IMR-90 (cell line): Measurements from ENCODE around the gene FCRL5. TPM values are rescaled to one million over a fixed set of nuclear protein-coding genes. Genes with fewer than 3 reads are reported as not detected.

Experiments
- ATAC-seq: fragments of 200-7000 bp; cut with Tn5 transposase; 2 replicates; pipeline ENCODE4 v1.9.1; 2020; ENCODE audit warnings: low read depth, mild to moderate bottlenecking, moderate library complexity
- BruUV-seq: library from RNA; stranded (reverse); fragments of 400-500 nt; replicated peaks from 2 replicates; lab custom pipeline; 2021; lab: Mats Ljungman, UMichigan
- CTCF ChIA-PET: fragments of 300-600 bp; formaldehyde crosslinking; extraction: SDS; loops from one replicate; lab custom pipeline; 2021; ENCODE audit warnings: antibody characterized with exemption; lab: Yijun Ruan, JAX
- POLR2A ChIA-PET: fragments of 300-600 bp; sonication (Branson Sonifier 250); formaldehyde crosslinking; loops from one replicate; lab custom pipeline; 2022; ENCODE audit warnings: antibody characterized with exemption; ENCODE audit not compliant: unreplicated experiment; lab: Charles Lee
- DNase-seq: peaks from one replicate; pipeline ENCODE4 v3.0.0; 2013
- H2AFZ ChIP-seq: replicated peaks from 2 replicates; pipeline ENCODE3; 2013; ENCODE audit warnings: low read length, mild to moderate bottlenecking; ENCODE audit not compliant: poor library complexity
- H2AK5ac ChIP-seq: 2 replicates; pipeline ENCODE4 v1.6.1; 2013; ENCODE audit warnings: low read depth, low read length, inconsistent platforms
- H2AK9ac ChIP-seq: replicated peaks from 2 replicates; pipeline ENCODE3; 2013; ENCODE audit warnings: mild to moderate bottlenecking, low read depth, low read length, moderate library complexity; ENCODE audit not compliant: poor library complexity
- H2BK120ac ChIP-seq: 2 replicates; pipeline ENCODE4 v1.6.1; 2013; ENCODE audit warnings: low read depth, low read length, inconsistent platforms
- H2BK15ac ChIP-seq: 3 replicates; pipeline ENCODE4 v1.6.1; 2013; ENCODE audit warnings: low read depth, low read length, inconsistent platforms
- H2BK20ac ChIP-seq: 2 replicates; pipeline ENCODE4 v1.6.1; 2013; ENCODE audit warnings: low read depth, mild to moderate bottlenecking, inconsistent platforms, low read length, moderate library complexity
- H2BK5ac ChIP-seq: 2 replicates; pipeline ENCODE4 v1.6.1; 2013; ENCODE audit warnings: mild to moderate bottlenecking, low read depth, low read length, inconsistent platforms; ENCODE audit not compliant: poor library complexity, severe bottlenecking
- H3K14ac ChIP-seq: replicated peaks from 2 replicates; pipeline ENCODE4 v1.6.1; 2013; ENCODE audit warnings: low read depth, low read length, inconsistent platforms
- H3K18ac ChIP-seq: 2 replicates; pipeline ENCODE4 v1.6.1; 2013; ENCODE audit warnings: low read depth, low read length, control low read depth
- H3K23ac ChIP-seq: 2 replicates; pipeline ENCODE4 v1.6.1; 2013; ENCODE audit warnings: low read depth, low read length, inconsistent platforms
- H3K27ac ChIP-seq: 2 replicates; pipeline ENCODE4 v1.5.1; 2013; ENCODE audit warnings: mild to moderate bottlenecking, control low read depth, low read length; ENCODE audit not compliant: insufficient read depth
- H3K27me3 ChIP-seq: 2 replicates; pipeline ENCODE4 v1.6.1; 2013; ENCODE audit warnings: low read length; ENCODE audit not compliant: control insufficient read depth, insufficient read depth
- H3K36me3 ChIP-seq: 2 replicates; pipeline ENCODE4 v1.6.1; 2013; ENCODE audit warnings: low read length, mixed read lengths; ENCODE audit not compliant: control insufficient read depth, insufficient read depth
- H3K4ac ChIP-seq: 2 replicates; pipeline ENCODE4 v1.6.1; 2013; ENCODE audit warnings: low read depth, low read length, inconsistent platforms
- H3K4me1 ChIP-seq: 2 replicates; pipeline ENCODE4 v1.6.1; 2013; ENCODE audit warnings: low read length, mixed read lengths; ENCODE audit not compliant: control insufficient read depth, insufficient read depth
- H3K4me2 ChIP-seq: 2 replicates; pipeline ENCODE4 v1.6.1; 2013; ENCODE audit warnings: low read depth, mild to moderate bottlenecking, control low read depth, low read length, moderate library complexity
- H3K4me3 ChIP-seq: 2 replicates; pipeline ENCODE4 v1.5.1; 2013; ENCODE audit warnings: low read depth, mild to moderate bottlenecking, control low read depth, low read length, moderate library complexity; ENCODE audit not compliant: insufficient read depth
- H3K56ac ChIP-seq: 2 replicates; pipeline ENCODE4 v1.6.1; 2013; ENCODE audit warnings: low read length, inconsistent platforms; ENCODE audit not compliant: insufficient read depth; ENCODE audit errors: extremely low read depth
- H3K79me1 ChIP-seq, 2 experiments: 2 replicates each; pipeline ENCODE4 v1.6.1; 2013; ENCODE audit warnings: low read length in 2 of 2, inconsistent platforms in 1 of 2, low read depth in 1 of 2
- H3K9ac ChIP-seq: 2 replicates; pipeline ENCODE4 v1.6.1; 2013; ENCODE audit warnings: low read depth, low read length, control low read depth
- H3K9me1 ChIP-seq: 2 replicates; pipeline ENCODE4 v1.6.1; 2013; ENCODE audit warnings: low read length, inconsistent platforms; ENCODE audit not compliant: insufficient read depth
- H3K9me3 ChIP-seq: 2 replicates; pipeline ENCODE4 v1.6.1; 2013; ENCODE audit warnings: low read length; ENCODE audit not compliant: control insufficient read depth, insufficient read depth
- H4K20me1 ChIP-seq: 2 replicates; pipeline ENCODE4 v1.6.1; 2013; ENCODE audit warnings: low read length, inconsistent platforms; ENCODE audit not compliant: insufficient read depth
- H4K5ac ChIP-seq: 2 replicates; pipeline ENCODE4 v1.6.1; 2013; ENCODE audit warnings: mild to moderate bottlenecking, low read depth, low read length, control low read depth
- H4K8ac ChIP-seq, 2 experiments: 2 replicates each; pipeline ENCODE4 v1.6.1; 2013; ENCODE audit warnings: low read depth in 2 of 2, low read length in 2 of 2, control low read depth in 1 of 2, inconsistent platforms in 1 of 2
- H4K91ac ChIP-seq: 2 replicates; pipeline ENCODE4 v1.6.1; 2013; ENCODE audit warnings: low read depth, low read length, inconsistent platforms; ENCODE audit not compliant: insufficient read depth
- BHLHE40 ChIP-seq: fragments of 150-350 bp; IDR thresholded peaks from 2 replicates; pipeline ENCODE4 v1.6.1; 2016; ENCODE audit warnings: mild to moderate bottlenecking, low read depth, low read length
- CEBPB ChIP-seq: IDR thresholded peaks from 2 replicates; pipeline ENCODE4 v1.6.1; 2012; ENCODE audit warnings: low read depth, low read length, improper control_type of control experiment
- CHD1 ChIP-seq: IDR thresholded peaks from 2 replicates; pipeline ENCODE4 v1.6.1; 2012; ENCODE audit warnings: low read depth, low read length, improper control_type of control experiment
- MAFK ChIP-seq: IDR thresholded peaks from 2 replicates; pipeline ENCODE4 v1.6.1; 2012; ENCODE audit warnings: low read depth, low read length, improper control_type of control experiment
- NFE2L2 ChIP-seq: fragments of 150-350 bp; IDR thresholded peaks from 2 replicates; pipeline ENCODE4 v1.6.1; 2016; ENCODE audit warnings: low read depth, mild to moderate bottlenecking, low read length
- RFX5 ChIP-seq: IDR thresholded peaks from 2 replicates; pipeline ENCODE4 v1.8.0; 2012; ENCODE audit warnings: low read depth, mild to moderate bottlenecking, low read length, moderate library complexity
- SMC3 ChIP-seq: fragments of 150-350 bp; IDR thresholded peaks from 2 replicates; pipeline ENCODE4 v1.6.1; 2016; ENCODE audit warnings: low read depth, mild to moderate bottlenecking, antibody characterized with exemption, low read length, moderate library complexity
- WGBS, 2 experiments: methylation state at CpG; one replicate each; pipeline versions ENCODE4 v1.1.5 to v1.1.7; 2013; ENCODE audit warnings: missing lambda C conversion rate in 2 of 2; ENCODE audit not compliant: insufficient read length in 1 of 2; ENCODE audit errors: extremely low coverage in 2 of 2; 5-methylcytosine and 5-hydroxymethylcytosine counted together
- dilution Hi-C: fragments of 300-500 bp; cut with HindIII; formaldehyde crosslinking; loops from one replicate; pipeline ENCODE4 v1.14.3; 2018; ENCODE audit warnings: low sequenced_read_pairs; ENCODE audit not compliant: unreplicated experiment
- in situ Hi-C: fragments of 300-500 bp; cut with MboI; formaldehyde crosslinking; loops from 3 replicates; pipeline ENCODE4 v1.14.3; 2019; ENCODE audit warnings: low sequenced_read_pairs, inconsistent platforms, mixed read lengths
- intact Hi-C: fragments of 100-400 bp; cut with micrococcal nuclease; formaldehyde crosslinking; loops from 2 replicates; pipeline ENCODE4 v1.10.0; 2022
- polyA plus RNA-seq, 3 experiments: library from polyadenylated mRNA; depleted of rRNA; stranded (reverse); fragments of >200 nt; gene quantifications; 2 replicates each; pipeline ENCODE4 v1.2.3, GENCODE V29; 2012; ENCODE audit warnings: low replicate concordance in 1 of 3
- total RNA-seq: library from RNA; depleted of rRNA; stranded (reverse); fragments of >200 nt; gene quantifications from 2 replicates; pipeline ENCODE4 v1.2.3, GENCODE V29; 2012

Gene FCRL5
- total and polyA plus RNA-seq, 2 of the 4 experiments (the other 2 are of a cell fraction) = not detected

DNA sequence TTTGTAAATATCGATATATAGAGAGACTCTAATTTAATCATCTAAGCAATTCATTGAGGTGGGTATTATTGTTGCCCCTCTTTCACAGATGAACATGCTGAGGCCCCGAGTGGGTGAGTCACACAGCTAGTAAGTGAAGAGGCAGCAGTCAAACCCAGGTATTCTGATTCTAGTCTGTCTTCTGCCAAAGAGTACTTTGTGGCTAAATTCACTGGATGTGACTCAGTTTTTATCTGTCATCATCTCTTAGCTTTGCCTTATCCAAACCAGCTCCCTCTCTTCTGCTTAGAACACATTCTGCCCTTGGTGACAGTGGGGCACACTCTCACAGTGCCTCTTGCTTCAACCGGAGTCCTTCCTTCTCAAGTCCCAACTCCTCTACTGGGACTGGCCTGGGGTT is 11.5 kb downstream of the FCRL5 start:
- H4K5ac ChIP-seq = no peak overlapping the region
- H3K9me1 ChIP-seq = no peaks in the 10 kb centered on the region
- H2BK5ac ChIP-seq = no peak overlapping the region
- DNase-seq (no peak), ATAC-seq (no peak)
- H2AFZ ChIP-seq = no peak overlapping the region
- no peak overlapping the region for H3K4me2 ChIP-seq
- no peaks in the 10 kb centered on the region for H3K36me3 ChIP-seq
- H4K91ac ChIP-seq = no peak overlapping the region
- H3K18ac ChIP-seq = no peak overlapping the region
- no peak overlapping the region for H3K56ac ChIP-seq
- no peak overlapping the region for H3K27ac ChIP-seq
- H2AK9ac ChIP-seq = no peak overlapping the region
- WGBS, 2 experiments = no CpG with 5 or more reads among the region's 3 CpGs
- ChIA-PET POLR2A (no interaction called here), CTCF (no interaction called here)
- H3K79me1 ChIP-seq = no peaks in the 10 kb centered on the region
- H2AK5ac ChIP-seq = no peak overlapping the region
- no peak overlapping the region for H3K14ac ChIP-seq
- no peaks in the 10 kb centered on the region for H3K4me1 ChIP-seq
- H3K9ac ChIP-seq = no peak overlapping the region
- H3K27me3 ChIP-seq = no peaks in the 10 kb centered on the region
- H3K9me3 ChIP-seq = no peaks in the 10 kb centered on the region
- H2BK120ac ChIP-seq = no peak overlapping the region
- H3K23ac ChIP-seq = no peak overlapping the region
- no peak overlapping the region for H3K4ac ChIP-seq
- no peak overlapping the region for H3K4me3 ChIP-seq
- H4K8ac ChIP-seq = no peak overlapping the region
- H2BK20ac ChIP-seq = no peak overlapping the region
- H4K20me1 ChIP-seq = no peaks in the 10 kb centered on the region
- intact Hi-C loops (no loop called here), in situ Hi-C loops (no loop called here), dilution Hi-C loops (no loop called here)
- BruUV-seq = no TSS peak
- no peak overlapping the region for H2BK15ac ChIP-seq
- no peak for TF ChIP-seq CEBPB
- TF ChIP-seq BHLHE40 = no peak
- no peak for TF ChIP-seq NFE2L2
- no peak for TF ChIP-seq CHD1
- no peak for TF ChIP-seq RFX5
- TF ChIP-seq MAFK = no peak
- TF ChIP-seq SMC3 = no peak
